Glutamatergic neuron (in vitro differentiated cells): Measurements from ENCODE around the gene IL26. TPM values are rescaled to one million over a fixed set of nuclear protein-coding genes. Genes with fewer than 3 reads are reported as not detected.

ENCODE experiments used
- DNase-seq: peaks from one replicate; pipeline ENCODE4 v3.0.0; 2022
- H3K27ac Mint-ChIP-seq: one replicate; pipeline ENCODE4 v1.8.0; 2020; ENCODE audit warnings: mild to moderate bottlenecking, mixed read lengths, inconsistent platforms; ENCODE audit not compliant: unreplicated experiment
- H3K27me3 Mint-ChIP-seq: one replicate; pipeline ENCODE4 v1.8.0; 2020; ENCODE audit warnings: mild to moderate bottlenecking, moderate library complexity, mixed read lengths, inconsistent platforms; ENCODE audit not compliant: unreplicated experiment
- H3K36me3 Mint-ChIP-seq: one replicate; pipeline ENCODE4 v1.8.0; 2020; ENCODE audit warnings: mild to moderate bottlenecking, mixed read lengths, inconsistent platforms; ENCODE audit not compliant: unreplicated experiment
- H3K4me1 Mint-ChIP-seq: one replicate; pipeline ENCODE4 v1.8.0; 2020; ENCODE audit warnings: mild to moderate bottlenecking, low read depth, mixed read lengths, inconsistent platforms; ENCODE audit not compliant: unreplicated experiment
- H3K4me3 Mint-ChIP-seq: one replicate; pipeline ENCODE4 v1.8.0; 2020; ENCODE audit warnings: mild to moderate bottlenecking, mixed read lengths, inconsistent platforms; ENCODE audit not compliant: unreplicated experiment
- H3K9me3 Mint-ChIP-seq: one replicate; pipeline ENCODE4 v1.8.0; 2020; ENCODE audit warnings: mild to moderate bottlenecking, moderate library complexity, mixed read lengths, inconsistent platforms; ENCODE audit not compliant: unreplicated experiment
- total RNA-seq: library from RNA; stranded (reverse); fragmentation: NEBNext Ultra II Directional; extraction: Animal tissue kit (Norgen Biotek cat#: 25700); gene quantifications from one replicate; pipeline ENCODE4 v1.2.1, GENCODE V29; 2021; ENCODE audit not compliant: unreplicated experiment
- TF ChIP-seq, protein P1 (sequence below): fragments of 200-600 bp; sonication (generic); IDR thresholded peaks from one replicate; pipeline ENCODE4 v1.5.0; 2021; ENCODE audit not compliant: partially characterized antibody, unreplicated experiment

Gene IL26
- total RNA-seq, 1 donor from 2014 or later = not detected

DNA sequence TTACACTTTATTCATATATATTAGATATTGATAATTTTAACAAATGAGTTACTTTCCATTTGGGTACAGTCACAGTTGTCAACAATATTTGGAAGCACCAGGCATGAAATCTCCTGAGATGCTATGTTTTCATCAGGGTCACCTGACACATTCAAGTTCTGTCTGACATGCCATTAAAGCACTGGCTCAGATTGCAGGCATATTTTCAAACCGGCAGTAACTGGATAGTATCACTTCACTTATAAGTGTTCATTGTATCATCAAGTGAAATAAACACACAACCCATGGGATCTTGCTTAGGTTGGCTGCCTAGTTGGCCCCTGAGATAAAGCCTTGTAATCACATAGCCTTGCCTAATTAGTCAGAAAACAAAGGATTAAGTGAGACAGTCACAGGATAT, 70.8 kb downstream of the IL26 start:
- DNase-seq = no peak
- H3K36me3 Mint-ChIP-seq = no peaks in the 10 kb centered on the region

More for the DNA sequence above, 70.8 kb downstream of the IL26 start:
- TF ChIP-seq, protein P1, sequence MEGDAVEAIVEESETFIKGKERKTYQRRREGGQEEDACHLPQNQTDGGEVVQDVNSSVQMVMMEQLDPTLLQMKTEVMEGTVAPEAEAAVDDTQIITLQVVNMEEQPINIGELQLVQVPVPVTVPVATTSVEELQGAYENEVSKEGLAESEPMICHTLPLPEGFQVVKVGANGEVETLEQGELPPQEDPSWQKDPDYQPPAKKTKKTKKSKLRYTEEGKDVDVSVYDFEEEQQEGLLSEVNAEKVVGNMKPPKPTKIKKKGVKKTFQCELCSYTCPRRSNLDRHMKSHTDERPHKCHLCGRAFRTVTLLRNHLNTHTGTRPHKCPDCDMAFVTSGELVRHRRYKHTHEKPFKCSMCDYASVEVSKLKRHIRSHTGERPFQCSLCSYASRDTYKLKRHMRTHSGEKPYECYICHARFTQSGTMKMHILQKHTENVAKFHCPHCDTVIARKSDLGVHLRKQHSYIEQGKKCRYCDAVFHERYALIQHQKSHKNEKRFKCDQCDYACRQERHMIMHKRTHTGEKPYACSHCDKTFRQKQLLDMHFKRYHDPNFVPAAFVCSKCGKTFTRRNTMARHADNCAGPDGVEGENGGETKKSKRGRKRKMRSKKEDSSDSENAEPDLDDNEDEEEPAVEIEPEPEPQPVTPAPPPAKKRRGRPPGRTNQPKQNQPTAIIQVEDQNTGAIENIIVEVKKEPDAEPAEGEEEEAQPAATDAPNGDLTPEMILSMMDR = no peak
- no peak overlapping the region for H3K27ac Mint-ChIP-seq
- H3K27me3 Mint-ChIP-seq = peaks cover 1% of the 10 kb centered on the region
- no peaks in the 10 kb centered on the region for H3K4me1 Mint-ChIP-seq
- no peak overlapping the region for H3K4me3 Mint-ChIP-seq
- H3K9me3 Mint-ChIP-seq = no peaks in the 10 kb centered on the region

Other genes with a start within 250 kb of the IL26 start
- gene IFNG-AS1, start 236.4 kb downstream of the IL26 start, total RNA-seq = not detected
- not detected for gene IFNG, start 66.1 kb downstream of the IL26 start, total RNA-seq
- gene IL22, start 27.8 kb upstream of the IL26 start, total RNA-seq = not detected
- 7.9 TPM for gene MDM1, start 106.6 kb upstream of the IL26 start, total RNA-seq